K562 (cell line): ENCODE measurements around the gene RGS6. TPM values are rescaled to one million over a fixed set of nuclear protein-coding genes. Genes with fewer than 3 reads are reported as not detected.

ENCODE experiments used
- CGGBP1 ChIP-seq: fragments of 250-450 bp; sonication (Bioruptor Pico); IDR thresholded peaks from 2 replicates; pipeline ENCODE4 v1.9.0; 2021; ENCODE audit warnings: mild to moderate bottlenecking
- FOSL1 ChIP-seq: fragments of 200-800 bp; sonication (Bioruptor generic); conservative IDR thresholded peaks from 2 replicates; pipeline ENCODE4 v1.6.1; 2016; ENCODE audit warnings: missing genetic modification characterization, missing compliant biosample characterization
- HDAC2 ChIP-seq: fragments of 450-650 bp; IDR thresholded peaks from 2 replicates; pipeline ENCODE4 v1.6.1; 2016; ENCODE audit warnings: mild to moderate bottlenecking
- HOMEZ ChIP-seq: fragments of 250-450 bp; sonication (Bioruptor Pico); IDR thresholded peaks from 2 replicates; pipeline ENCODE4 v1.4.0; 2020; ENCODE audit warnings: mild to moderate bottlenecking, moderate library complexity
- IRF9 ChIP-seq: fragments of 450-650 bp; IDR thresholded peaks from 2 replicates; pipeline ENCODE4 v1.6.1; 2016; ENCODE audit warnings: missing biosample characterization, missing genetic modification characterization
- MTA3 ChIP-seq: fragments of 450-650 bp; formaldehyde crosslinking; IDR thresholded peaks from 2 replicates; pipeline ENCODE4 v1.6.1; 2017; ENCODE audit warnings: mild to moderate bottlenecking, borderline replicate concordance
- NR0B1 ChIP-seq: fragments of 450-650 bp; IDR thresholded peaks from one replicate; pipeline ENCODE4 v1.6.1; 2018; ENCODE audit warnings: mild to moderate bottlenecking, moderate library complexity; ENCODE audit not compliant: partially characterized antibody
- SMARCA4 ChIP-seq: fragments of 450-650 bp; IDR thresholded peaks from 2 replicates; pipeline ENCODE4 v1.6.1; 2016
- TEAD4 ChIP-seq, 2 experiments: sonication (generic) in 1 of 2; formaldehyde crosslinking in 1 of 2; IDR thresholded peaks; 2 replicates each; pipeline versions ENCODE4 v1.6.1 to v1.8.0; 2012 to 2022; ENCODE audit warnings: borderline replicate concordance in 1 of 2, inconsistent platforms in 1 of 2, low read length in 1 of 2, mild to moderate bottlenecking in 1 of 2, missing genetic modification reagents in 1 of 2
- polyA plus RNA-seq, 8 experiments: library from polyadenylated mRNA; depleted of rRNA in 4 of 8; stranded (reverse) in 5 of 8; unstranded in 3 of 8; fragments of >200 nt; fragmentation: Nextera tagmentation in 2 of 8; fragmentation: Illumina TruSeq in 1 of 8; extraction: Ambion mirVana in 2 of 8; extraction: Trizol in 1 of 8; gene quantifications; 2 replicates each; pipeline versions ENCODE4 v1.2.1 to v1.2.3, GENCODE V29; 2011 to 2014; ENCODE audit warnings: inconsistent platforms in 1 of 8, missing spikeins in 1 of 8
- total RNA-seq, 7 experiments: library from RNA; depleted of rRNA in 6 of 7; stranded (reverse); fragments of >200 nt in 6 of 7; fragmentation: Illumina TruSeq in 2 of 7; extraction: Trizol in 2 of 7; gene quantifications; 2 replicates each; pipeline versions ENCODE4 v1.2.1 to v1.2.3, GENCODE V29; 2011 to 2021; ENCODE audit warnings: low replicate concordance in 1 of 7

Gene RGS6
- total and polyA plus RNA-seq, 9 of the 15 experiments (the other 6 are each of a cell fraction or from before 2014, with no cell fraction given): not detected

GRCh38 chr14:72262771-72263170 is 330.5 kb downstream of the RGS6 start (continued):
- TF ChIP-seq TEAD4 (IDR thresholded peaks at IDR 0.05; ENCODE audit: low read length): no peak
- TF ChIP-seq TEAD4 (CRISPR knock-in tag; IDR thresholded peaks at IDR 0.05; ENCODE audit: borderline replicate concordance): no peak
- no peak for TF ChIP-seq HOMEZ (CRISPR knock-in tag)
- TF ChIP-seq CGGBP1 (CRISPR knock-in tag): no peak
- TF ChIP-seq FOSL1 (tag): no peak
- TF ChIP-seq NR0B1: no peak
- no peak for TF ChIP-seq SMARCA4
- TF ChIP-seq MTA3: no peak
- no peak for TF ChIP-seq HDAC2
- no peak for TF ChIP-seq IRF9 (tag)
- TF ChIP-seq, all 486 proteins: peak for 0
